SJSA1 (cell line): ENCODE data around the gene PDE6H. TPM values are rescaled to one million over a fixed set of nuclear protein-coding genes. Genes with fewer than 3 reads are reported as not detected.

Experiments
- DNase-seq, 2 experiments: peaks; one replicate each; pipeline ENCODE4 v3.0.0-alpha.2; 2015 to 2020; ENCODE audit warnings: low spot score in 2 of 2, low read depth in 1 of 2
- H3K27ac ChIP-seq: fragments of 250-450 bp; sonication (Bioruptor Pico); 2 replicates; pipeline ENCODE4 v1.5.1; 2020; ENCODE audit warnings: mild to moderate bottlenecking, moderate library complexity
- H3K27me3 ChIP-seq: fragments of 250-450 bp; sonication (Bioruptor Pico); replicated peaks from 2 replicates; pipeline ENCODE4 v1.5.1; 2020; ENCODE audit warnings: mild to moderate bottlenecking, moderate library complexity
- H3K36me3 ChIP-seq: fragments of 250-450 bp; sonication (Bioruptor Pico); 2 replicates; pipeline ENCODE4 v1.5.1; 2020; ENCODE audit warnings: mild to moderate bottlenecking
- H3K4me1 ChIP-seq: fragments of 250-450 bp; sonication (Bioruptor Pico); replicated peaks from 2 replicates; pipeline ENCODE4 v1.6.1; 2021; ENCODE audit warnings: mild to moderate bottlenecking
- H3K4me3 ChIP-seq: fragments of 250-450 bp; sonication (Bioruptor Pico); 2 replicates; pipeline ENCODE4 v1.5.1; 2020; ENCODE audit warnings: mild to moderate bottlenecking
- H3K9me3 ChIP-seq: fragments of 250-450 bp; sonication (Bioruptor Pico); replicated peaks from 2 replicates; pipeline ENCODE4 v1.5.1; 2020; ENCODE audit warnings: mild to moderate bottlenecking
- total RNA-seq: library from RNA; depleted of rRNA; stranded (reverse); fragments of >200 nt; shearing (Covaris generic); gene quantifications from 2 replicates; pipeline ENCODE4 v1.2.3, GENCODE V29; 2014

PDE6H gene
- total RNA-seq, 1 experiment from 2014 or later = not detected

DNA sequence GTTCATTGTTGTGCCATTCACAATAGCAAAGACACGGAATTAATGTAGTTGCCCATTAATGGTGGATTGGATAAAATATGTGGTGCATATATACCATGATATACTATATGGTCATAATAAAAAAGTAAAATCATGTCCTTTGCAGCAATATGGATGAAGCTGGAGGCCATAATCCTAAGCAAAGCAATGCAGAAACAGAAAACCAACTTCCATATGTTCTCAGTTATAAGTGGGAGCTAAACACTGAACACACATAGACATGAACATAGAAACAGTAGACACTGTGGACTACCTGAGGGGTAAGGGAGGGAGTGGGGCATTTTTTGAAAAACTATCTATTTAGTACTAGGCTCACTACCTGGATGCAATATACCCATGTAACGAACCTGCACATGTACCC is 31.5 kb upstream of the PDE6H start:
- Histone ChIP-seq H3K36me3 (peaks cover 7% of the 10 kb centered on the region; the same call in 1 of the 2 replicates), H3K27ac (no peak overlapping the region), H3K4me3 (no peak overlapping the region), H3K4me1 (no peaks in the 10 kb centered on the region), H3K27me3 (no peaks in the 10 kb centered on the region), H3K9me3 (no peaks in the 10 kb centered on the region)
- no peak for DNase-seq

DNA sequence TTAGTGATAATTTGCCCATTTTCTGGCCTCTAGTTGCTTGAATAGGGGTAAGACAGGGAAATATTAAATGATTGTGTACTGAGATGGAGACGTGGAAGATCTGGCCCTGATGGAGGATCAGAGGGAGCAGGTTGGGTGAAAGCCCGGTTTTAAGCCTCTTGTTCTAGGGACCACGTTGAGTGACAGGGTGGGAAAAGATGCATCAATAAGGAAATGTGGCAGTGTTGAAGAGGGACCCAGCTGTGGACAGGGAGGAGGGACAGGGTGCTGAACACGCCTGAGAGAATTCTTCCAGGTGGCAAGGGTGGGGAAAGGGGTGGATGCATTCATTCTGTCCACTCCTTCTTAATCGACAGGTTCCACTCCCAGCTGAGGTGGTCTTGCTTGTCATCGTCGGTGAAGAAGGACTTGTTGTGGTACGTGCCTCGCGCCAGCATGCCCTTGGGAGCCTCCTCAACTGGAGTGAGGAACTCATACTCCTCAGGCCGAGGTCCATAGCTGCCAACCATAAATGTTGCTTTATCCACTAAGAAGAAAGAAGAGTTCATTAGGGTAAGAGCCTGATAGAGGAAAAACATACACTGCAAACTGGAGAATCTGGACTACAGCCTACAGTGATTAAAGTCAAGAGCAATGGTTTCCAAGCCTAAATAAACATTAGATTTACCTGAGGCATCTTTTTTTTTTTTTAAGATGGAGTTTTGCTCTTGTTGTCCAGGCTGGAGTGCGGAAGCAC is 30.5 kb upstream of the PDE6H start:
- H3K9me3 ChIP-seq = no peaks in the 10 kb centered on the region
- DNase-seq = no peak

DNA sequence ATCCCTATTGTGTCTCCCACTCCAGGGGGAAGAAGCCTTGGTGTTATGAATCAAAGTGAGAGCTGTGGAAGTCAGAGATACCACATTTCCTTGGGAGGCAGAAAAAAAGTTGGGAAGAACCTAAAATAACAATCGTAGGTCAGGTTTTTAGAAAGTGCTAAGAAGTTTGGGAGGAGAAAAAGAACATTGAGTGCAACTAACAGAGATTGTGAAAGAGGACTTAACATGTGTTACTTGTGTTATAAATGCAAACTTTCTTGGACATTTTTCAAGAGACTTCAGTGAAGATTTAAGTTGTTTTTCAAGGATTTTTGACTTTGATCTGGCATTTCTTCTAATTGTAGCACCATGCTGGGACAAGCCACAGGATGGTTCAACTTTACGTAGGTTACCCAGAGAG is 26.7 kb upstream of the PDE6H start:
- Histone ChIP-seq H3K9me3 (no peaks in the 10 kb centered on the region), H3K4me3 (no peak overlapping the region), H3K36me3 (peaks cover 7% of the 10 kb centered on the region; the same call in 1 of the 2 replicates), H3K4me1 (peaks cover 36% of the 10 kb centered on the region), H3K27me3 (no peaks in the 10 kb centered on the region), H3K27ac (no peak overlapping the region)
- no peak for DNase-seq

More for the DNA sequence above, 30.5 kb upstream of the PDE6H start:
- Histone ChIP-seq H3K4me3 (no peak overlapping the region), H3K27ac (no peak overlapping the region), H3K36me3 (peaks cover 7% of the 10 kb centered on the region; the same call in 1 of the 2 replicates), H3K4me1 (peaks cover 5% of the 10 kb centered on the region), H3K27me3 (no peaks in the 10 kb centered on the region)

DNA sequence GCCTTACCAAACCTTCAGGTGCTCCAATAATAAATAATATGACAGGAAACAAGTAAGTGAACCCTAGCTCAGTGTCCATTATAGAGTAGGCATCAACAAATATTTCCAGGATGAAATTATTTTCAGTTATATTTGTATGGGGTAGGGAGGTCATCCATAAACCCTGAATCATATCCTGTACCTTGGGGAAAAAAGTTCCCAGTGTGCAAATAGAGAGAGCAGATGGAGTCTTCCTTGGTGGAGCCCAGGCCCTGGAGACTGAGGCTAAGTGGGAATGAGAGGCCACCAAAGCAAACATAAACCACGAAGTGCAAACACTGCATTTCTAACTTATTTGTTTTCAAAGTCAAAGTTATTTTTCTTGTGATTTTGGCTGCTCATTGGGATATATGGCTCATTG is 26.0 kb upstream of the PDE6H start:
- no peaks in the 10 kb centered on the region for H3K27me3 ChIP-seq

DNA sequence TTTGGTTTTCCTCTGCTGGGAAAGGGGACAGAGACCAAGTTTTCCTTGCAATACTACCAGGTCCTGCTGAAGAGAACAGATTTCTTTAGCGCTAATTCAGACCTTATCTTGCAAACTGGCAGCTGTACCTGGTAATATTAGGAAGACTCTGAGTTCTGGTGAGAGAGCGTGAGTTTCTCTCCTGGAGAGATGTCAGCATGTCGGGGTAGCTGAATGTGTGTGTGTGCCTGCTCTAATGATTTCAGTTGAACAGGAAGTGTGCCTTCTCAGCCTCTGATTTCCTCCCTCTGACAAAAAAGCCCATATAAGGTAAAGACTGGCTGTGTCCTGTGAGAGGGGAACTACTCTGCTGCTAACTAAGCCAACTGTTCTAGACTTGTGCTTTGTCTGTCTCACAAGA is 24.2 kb upstream of the PDE6H start:
- DNase-seq = peak; percentile 69 to 81
- H3K4me1 ChIP-seq = peaks cover 52% of the 10 kb centered on the region
- H3K9me3 ChIP-seq = no peaks in the 10 kb centered on the region
- H3K4me3 ChIP-seq = peak overlapping the region; percentile 12
- no peaks in the 10 kb centered on the region for H3K27me3 ChIP-seq
- H3K36me3 ChIP-seq = peaks cover 7% of the 10 kb centered on the region; the same call in 1 of the 2 replicates
- peak overlapping the region; percentile 89 for H3K27ac ChIP-seq

More for the DNA sequence above, 26.0 kb upstream of the PDE6H start:
- Histone ChIP-seq H3K36me3 (peaks cover 7% of the 10 kb centered on the region; the same call in 1 of the 2 replicates), H3K9me3 (no peaks in the 10 kb centered on the region), H3K4me3 (no peak overlapping the region), H3K4me1 (peaks cover 41% of the 10 kb centered on the region), H3K27ac (no peak overlapping the region; the same call in 1 of the 2 replicates)
- DNase-seq = no peak

DNA sequence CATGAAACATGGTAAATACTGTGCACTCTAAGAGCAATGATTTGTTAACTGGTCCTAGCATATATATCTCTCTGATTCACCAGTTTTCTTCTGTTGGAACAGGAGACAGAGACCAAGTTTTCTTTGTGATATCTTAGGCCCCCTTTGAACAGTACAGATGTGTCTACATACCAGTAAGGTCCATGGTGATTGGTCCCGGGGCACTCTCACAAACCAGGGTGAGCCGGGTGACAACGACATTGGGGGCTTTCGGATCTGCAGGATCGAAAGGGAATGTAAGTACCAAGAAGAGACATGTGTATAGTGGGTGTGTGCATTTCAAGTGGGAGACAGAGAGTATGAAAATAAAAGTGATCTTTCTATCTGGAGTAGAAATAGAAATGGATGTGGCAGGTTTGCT is 23.2 kb upstream of the PDE6H start:
- Histone ChIP-seq H3K9me3 (no peaks in the 10 kb centered on the region), H3K4me1 (peaks cover 52% of the 10 kb centered on the region), H3K36me3 (peaks cover 7% of the 10 kb centered on the region; the same call in 1 of the 2 replicates), H3K27me3 (no peaks in the 10 kb centered on the region), H3K27ac (peak overlapping the region; percentile 89), H3K4me3 (no peak overlapping the region)
- no peak for DNase-seq

DNA sequence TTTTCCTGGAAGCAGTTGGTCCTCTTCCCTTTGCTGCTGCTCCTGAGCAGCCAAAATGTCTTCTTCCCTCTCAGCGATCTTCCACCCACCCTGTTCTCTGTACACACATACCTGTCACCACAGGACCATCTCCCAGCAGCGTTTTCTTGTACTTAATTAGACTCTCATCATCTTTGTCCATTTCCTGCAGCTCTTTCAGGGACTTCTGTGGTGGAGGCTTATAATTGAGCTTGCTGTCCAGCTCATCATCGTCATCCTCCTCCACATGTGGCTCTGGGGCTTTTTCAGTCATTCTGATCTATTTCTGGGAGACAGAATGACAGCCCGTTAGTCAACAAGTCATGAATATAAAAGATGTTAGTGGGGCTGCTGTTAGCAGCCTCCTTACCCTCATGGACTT is 22.4 kb upstream of the PDE6H start:
- H3K27me3 ChIP-seq = no peaks in the 10 kb centered on the region
- DNase-seq = no peak
- H3K4me3 ChIP-seq = no peak overlapping the region
- no peak overlapping the region for H3K27ac ChIP-seq
- peaks cover 3% of the 10 kb centered on the region; the same call in 1 of the 2 replicates for H3K36me3 ChIP-seq
- peaks cover 52% of the 10 kb centered on the region for H3K4me1 ChIP-seq
- H3K9me3 ChIP-seq = no peaks in the 10 kb centered on the region

DNA sequence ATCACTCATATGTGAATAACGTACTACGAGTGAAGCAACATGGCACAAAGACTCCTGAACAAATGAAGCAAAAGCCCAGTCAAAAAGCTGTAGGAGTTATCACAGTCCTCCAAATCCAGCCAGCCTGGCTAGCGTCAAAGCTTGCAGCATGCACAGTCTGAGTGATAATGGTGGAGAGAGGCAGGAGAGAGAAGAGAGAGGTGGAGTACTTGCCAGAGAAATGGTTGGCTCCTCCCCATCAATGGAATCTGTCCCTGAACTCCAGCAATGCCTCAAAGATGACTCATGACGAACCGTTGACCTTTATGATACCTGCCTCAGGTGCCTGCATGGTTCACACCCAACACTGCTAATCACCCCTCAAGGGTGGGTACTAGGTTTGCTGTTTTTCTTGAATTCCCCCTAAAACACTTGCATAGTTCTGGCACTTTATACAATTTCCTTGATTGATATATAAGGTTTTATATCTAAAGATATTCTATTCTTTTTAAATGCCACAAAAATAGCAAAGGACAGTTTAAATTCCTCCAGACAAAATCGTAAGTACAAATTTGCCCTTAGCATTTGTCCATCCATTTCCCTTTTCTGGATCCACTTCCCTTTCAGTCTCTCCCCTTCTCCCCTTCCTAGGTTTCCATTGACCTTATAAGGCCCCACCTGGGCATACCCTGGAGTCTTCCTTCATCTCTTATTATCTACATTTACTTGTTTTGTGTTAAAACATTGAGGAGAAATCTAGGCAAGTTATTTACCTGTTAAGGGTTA is 21.7 kb upstream of the PDE6H start:
- H3K4me1 ChIP-seq = peaks cover 52% of the 10 kb centered on the region
- H3K9me3 ChIP-seq = no peaks in the 10 kb centered on the region
- H3K36me3 ChIP-seq = no peaks in the 10 kb centered on the region; the same call in 1 of the 2 replicates
- H3K4me3 ChIP-seq = no peak overlapping the region
- peak overlapping the region; percentile 70 for H3K27ac ChIP-seq
- no peak for DNase-seq
- H3K27me3 ChIP-seq = no peaks in the 10 kb centered on the region

DNA sequence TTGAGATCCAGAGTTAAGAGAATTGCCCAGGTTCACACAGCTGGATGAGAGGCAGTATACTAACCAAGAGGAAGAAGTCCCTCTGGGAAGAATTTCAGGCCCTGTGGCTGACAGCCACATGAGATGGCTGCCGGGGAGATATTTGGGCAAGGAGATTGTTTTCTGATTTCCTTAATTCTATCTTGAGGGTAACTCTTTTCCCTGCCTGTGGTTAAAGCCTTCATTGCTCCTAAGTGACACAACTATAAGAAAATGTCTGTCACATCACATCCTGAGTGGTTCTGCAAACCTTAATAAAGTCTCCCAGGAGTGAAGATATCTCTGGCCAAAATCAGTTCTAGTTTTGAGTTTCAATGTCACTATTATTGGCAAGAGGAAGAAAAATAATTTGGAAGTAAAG is 21.0 kb upstream of the PDE6H start:
- H3K27ac ChIP-seq = peak overlapping the region; percentile 70
- H3K36me3 ChIP-seq = no peaks in the 10 kb centered on the region; the same call in 1 of the 2 replicates
- H3K9me3 ChIP-seq = no peaks in the 10 kb centered on the region
- H3K4me3 ChIP-seq = no peak overlapping the region
- no peak for DNase-seq
- H3K27me3 ChIP-seq = no peaks in the 10 kb centered on the region
- H3K4me1 ChIP-seq = peaks cover 52% of the 10 kb centered on the region

DNA sequence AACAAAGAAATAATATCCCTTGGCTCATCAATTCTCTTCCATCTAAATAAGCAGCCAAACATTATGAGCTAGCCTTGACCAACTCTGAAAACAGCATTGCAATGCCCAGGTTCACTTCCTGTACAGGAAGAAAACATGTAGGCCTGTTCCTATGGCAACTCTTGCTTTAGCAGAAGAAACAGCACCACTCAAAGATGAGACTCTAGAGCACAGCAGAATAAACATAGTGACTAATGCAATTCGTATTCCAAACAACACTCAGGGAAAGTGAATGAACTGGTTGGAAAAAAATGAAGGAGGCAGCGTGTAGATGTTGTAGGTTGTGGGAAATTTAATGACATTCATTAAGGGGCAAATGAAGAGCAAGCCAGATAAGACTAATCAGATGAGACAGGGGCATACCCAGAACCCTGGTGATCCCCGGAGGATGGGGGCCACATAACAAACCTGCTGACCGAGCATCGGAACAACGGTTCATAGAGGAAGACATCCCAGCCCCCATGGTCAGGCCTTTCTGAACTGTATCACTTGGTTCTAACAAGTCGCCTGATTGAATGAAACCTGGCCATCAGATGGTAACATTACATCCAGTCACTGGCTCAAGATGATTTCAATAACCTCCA is 20.4 kb upstream of the PDE6H start:
- H3K27me3 ChIP-seq = no peaks in the 10 kb centered on the region
- H3K27ac ChIP-seq = peak overlapping the region; percentile 70
- no peaks in the 10 kb centered on the region; the same call in 1 of the 2 replicates for H3K36me3 ChIP-seq
- H3K4me3 ChIP-seq = no peak overlapping the region
- peaks cover 47% of the 10 kb centered on the region for H3K4me1 ChIP-seq
- peak; percentile 72 to 86 for DNase-seq
- no peaks in the 10 kb centered on the region for H3K9me3 ChIP-seq

DNA sequence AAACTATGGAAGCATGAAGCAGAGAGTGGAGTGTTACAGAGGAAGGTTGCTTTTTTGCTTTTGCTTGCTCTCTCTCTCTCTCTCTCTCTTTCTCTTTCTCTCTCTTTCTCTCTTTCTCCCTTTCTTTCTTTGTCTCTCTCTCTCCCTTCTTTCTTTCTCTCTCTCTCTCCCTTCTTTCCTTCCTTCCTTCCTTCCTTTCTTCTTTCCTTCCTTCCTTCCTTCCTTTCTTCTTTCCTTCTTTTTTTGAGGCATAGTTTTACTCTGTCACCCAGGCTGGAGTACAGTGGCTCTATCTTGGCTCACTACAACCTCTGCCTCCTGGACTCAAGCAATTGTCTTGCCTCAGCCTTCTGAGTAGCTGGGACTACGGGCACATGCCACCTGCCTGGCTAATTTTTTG is 19.1 kb upstream of the PDE6H start:
- H3K36me3 ChIP-seq = no peaks in the 10 kb centered on the region
- H3K9me3 ChIP-seq = no peaks in the 10 kb centered on the region
- no peak for DNase-seq
- H3K4me1 ChIP-seq = peaks cover 33% of the 10 kb centered on the region
- H3K27me3 ChIP-seq = no peaks in the 10 kb centered on the region
- no peak overlapping the region for H3K4me3 ChIP-seq
- no peak overlapping the region for H3K27ac ChIP-seq

DNA sequence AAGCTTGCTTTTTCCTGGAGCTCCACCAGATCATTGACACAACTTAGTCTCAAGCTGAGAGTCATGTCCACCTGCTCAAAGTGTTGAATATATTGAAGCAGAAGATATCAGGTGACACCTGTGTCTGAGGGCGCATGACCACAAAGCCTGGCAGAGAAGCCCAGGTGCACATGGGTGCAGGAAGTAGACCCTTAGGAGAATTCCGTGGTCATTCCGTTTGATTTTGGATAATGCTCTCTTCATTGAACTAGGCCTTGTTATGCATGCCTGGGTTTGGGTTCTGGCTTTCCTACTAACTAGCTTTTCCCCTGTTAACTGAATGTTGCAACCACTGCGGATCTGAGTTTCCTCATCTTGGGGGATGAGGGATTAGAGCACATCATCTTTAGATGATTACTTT is 18.6 kb upstream of the PDE6H start:
- no peaks in the 10 kb centered on the region for H3K36me3 ChIP-seq
- H3K27ac ChIP-seq = no peak overlapping the region
- H3K9me3 ChIP-seq = no peaks in the 10 kb centered on the region
- DNase-seq = no peak
- H3K4me3 ChIP-seq = no peak overlapping the region
- peaks cover 28% of the 10 kb centered on the region for H3K4me1 ChIP-seq
- H3K27me3 ChIP-seq = no peaks in the 10 kb centered on the region

DNA sequence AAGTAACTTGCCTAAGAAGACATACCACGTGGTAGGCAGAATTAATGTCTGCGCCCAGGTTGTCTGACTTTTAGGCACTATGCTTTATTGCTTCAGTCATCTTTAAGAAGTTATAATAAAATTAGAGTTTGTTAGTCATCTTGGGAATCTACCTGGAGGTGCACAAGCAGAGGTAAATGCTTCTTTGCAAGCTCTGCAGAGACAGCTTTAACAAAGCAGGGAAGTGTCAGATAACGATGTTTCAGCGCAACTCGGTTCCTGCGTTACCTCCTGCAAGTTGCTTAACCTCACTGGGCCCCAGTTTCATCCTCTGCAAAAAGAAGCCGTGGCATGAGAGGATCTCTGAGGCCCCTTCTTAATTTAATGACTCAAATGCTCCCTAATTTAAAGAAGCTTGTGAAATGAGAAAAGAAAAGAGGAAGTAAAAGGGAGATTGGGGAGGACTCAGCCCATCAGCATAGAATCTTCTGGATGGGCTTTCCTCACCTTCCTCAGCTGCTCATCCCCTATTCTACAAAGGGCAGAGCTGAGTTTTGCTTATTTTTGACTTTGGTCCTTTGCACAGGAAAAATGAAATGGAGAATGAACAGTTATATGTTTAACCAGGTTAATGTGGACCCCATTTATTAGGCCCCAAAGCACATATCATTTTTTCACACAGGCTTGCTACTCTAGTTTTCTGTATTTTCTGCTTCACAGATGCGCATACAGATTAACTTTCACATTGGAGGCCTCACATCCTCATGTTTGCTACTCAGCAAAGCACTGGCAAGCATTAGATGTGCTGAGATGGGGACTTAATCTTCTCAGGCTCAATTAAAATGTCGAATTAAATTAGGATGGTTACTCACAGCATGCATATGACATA is 16.6 kb upstream of the PDE6H start:
- H3K4me1 ChIP-seq = peaks cover 25% of the 10 kb centered on the region
- H3K27me3 ChIP-seq = no peaks in the 10 kb centered on the region
- H3K9me3 ChIP-seq = no peaks in the 10 kb centered on the region
- DNase-seq = no peak
- H3K36me3 ChIP-seq = no peaks in the 10 kb centered on the region
- H3K27ac ChIP-seq = no peak overlapping the region
- H3K4me3 ChIP-seq = no peak overlapping the region
